ENCODE measurements around the gene WDR88. TPM values are rescaled to one million over a fixed set of nuclear protein-coding genes. Genes with fewer than 3 reads are reported as not detected.
"Not testable (repeated sequence)": the region's sequence is repeated elsewhere in the genome, so short reads cannot be mapped to it uniquely, and the experiment has no call there.

Gene WDR88
- total RNA-seq = 0.14 TPM in 1 of 2 replicates, not detected in the other

GRCh38 chr19:33132021-33132420 is at the start of gene WDR88:
TSS of gene WDR88 (plus strand) at chr19:33132114. CDS start at chr19:33132170, 56 bp downstream.
- no peak for DNase-seq (ENCODE audit: low read depth, low spot score)

GRCh38 chr19:33085570-33086128 is 46.3 kb upstream of the WDR88 start:
- no peak for DNase-seq (ENCODE audit: low read depth, low spot score)

GRCh38 chr19:33086955-33087354 is 45.0 kb upstream of the WDR88 start:
- no peak for DNase-seq (ENCODE audit: low read depth, low spot score)

- no peak for DNase-seq (ENCODE audit: low read depth, low spot score)
Measured at GRCh38 chr19:33089010-33089409, 42.9 kb upstream of the WDR88 start.

GRCh38 chr19:33090179-33090578 is 41.7 kb upstream of the WDR88 start:
- DNase-seq (ENCODE audit: low read depth, low spot score) = no peak

- no peak for DNase-seq (ENCODE audit: low read depth, low spot score)
Measured at GRCh38 chr19:33093420-33094210, 38.3 kb upstream of the WDR88 start.

- no peak for DNase-seq (ENCODE audit: low read depth, low spot score)
Measured at GRCh38 chr19:33094436-33095067, 37.4 kb upstream of the WDR88 start.

GRCh38 chr19:33096005-33096404 is 35.9 kb upstream of the WDR88 start:
- no peak for DNase-seq (ENCODE audit: low read depth, low spot score)

GRCh38 chr19:33098055-33098534 is 33.8 kb upstream of the WDR88 start:
- DNase-seq (ENCODE audit: low read depth, low spot score) = no peak

GRCh38 chr19:33100894-33101644 is 30.8 kb upstream of the WDR88 start:
- DNase-seq (ENCODE audit: low read depth, low spot score) = no peak

GRCh38 chr19:33102893-33103292 is 29.0 kb upstream of the WDR88 start:
- DNase-seq (ENCODE audit: low read depth, low spot score) = no peak

- no peak for DNase-seq (ENCODE audit: low read depth, low spot score)
Measured at GRCh38 chr19:33108161-33108560, 23.8 kb upstream of the WDR88 start.

GRCh38 chr19:33110137-33110910 is 21.6 kb upstream of the WDR88 start:
- DNase-seq (ENCODE audit: low read depth, low spot score) = peak; percentile 3

- DNase-seq (ENCODE audit: low read depth, low spot score) = no peak
Measured at GRCh38 chr19:33111587-33111986, 20.3 kb upstream of the WDR88 start.

- no peak for DNase-seq (ENCODE audit: low read depth, low spot score)
Measured at GRCh38 chr19:33114312-33114711, 17.6 kb upstream of the WDR88 start.

- DNase-seq (ENCODE audit: low read depth, low spot score) = no peak
Measured at GRCh38 chr19:33117501-33117900, 14.4 kb upstream of the WDR88 start.

GRCh38 chr19:33118643-33119042 is 13.3 kb upstream of the WDR88 start:
- DNase-seq (ENCODE audit: low read depth, low spot score) = no peak

GRCh38 chr19:33124207-33125098 is 7.5 kb upstream of the WDR88 start:
- DNase-seq (ENCODE audit: low read depth, low spot score) = no peak

GRCh38 chr19:33125929-33126388 is 6.0 kb upstream of the WDR88 start:
- peak; percentile 24 for DNase-seq (ENCODE audit: low read depth, low spot score)

GRCh38 chr19:33126712-33127111 is 5.2 kb upstream of the WDR88 start:
- DNase-seq (ENCODE audit: low read depth, low spot score) = not testable (repeated sequence)
